Esophagus muscularis mucosa (tissue), 4 donors: ENCODE measurements around the gene CFAP107. TPM values are rescaled to one million over a fixed set of nuclear protein-coding genes. Genes with fewer than 3 reads are reported as not detected.
"Not testable (repeated sequence)": the region's sequence is repeated elsewhere in the genome, so short reads cannot be mapped to it uniquely, and the experiment has no call there.

Source experiments
- DNase-seq: peaks from one replicate; pipeline ENCODE4 v3.0.0-alpha.2; 2017; ENCODE audit errors: extremely low spot score
- H3K27ac ChIP-seq, 4 donors: fragments of 200-600 bp; sonication (generic); replicated peaks in 1 of 4; 1 replicate in 3 of 4; 2 replicates in 1 of 4; pipeline ENCODE4 v1.5.1; 2016 to 2019; ENCODE audit warnings: mild to moderate bottlenecking in 1 of 4
- H3K27me3 ChIP-seq, 4 donors: fragments of 200-600 bp; sonication (generic); one replicate each; pipeline versions ENCODE4 v1.5.1 to v1.6.0; 2016 to 2019
- H3K36me3 ChIP-seq, 4 donors: fragments of 200-600 bp; sonication (generic); one replicate each; pipeline ENCODE4 v1.5.1; 2016 to 2019
- H3K4me1 ChIP-seq, 4 donors: fragments of 200-600 bp; sonication (generic); one replicate each; pipeline ENCODE4 v1.5.1; 2016 to 2019
- H3K4me3 ChIP-seq, 4 donors: fragments of 200-600 bp; sonication (generic); 1 replicate in 2 of 4; 2 replicates in 2 of 4; pipeline ENCODE4 v1.5.1; 2016 to 2019; ENCODE audit warnings: mild to moderate bottlenecking in 4 of 4, moderate library complexity in 1 of 4
- H3K9me3 ChIP-seq, 4 donors: fragments of 200-600 bp; sonication (generic); 1 replicate in 3 of 4; 2 replicates in 1 of 4; pipeline ENCODE4 v1.5.1; 2016 to 2019
- EP300 ChIP-seq: sonication (generic); formaldehyde crosslinking; IDR thresholded peaks from one replicate; pipeline ENCODE4 v1.6.1; 2017; ENCODE audit warnings: antibody characterized with exemption
- POLR2A ChIP-seq: fragments of 450-650 bp; IDR thresholded peaks from one replicate; pipeline ENCODE4 v1.6.1; 2017; ENCODE audit warnings: antibody characterized with exemption, moderate library complexity, mild to moderate bottlenecking, low read depth
- POLR2AphosphoS5 ChIP-seq, 2 donors: sonication (generic); formaldehyde crosslinking; IDR thresholded peaks; one replicate each; pipeline ENCODE4 v1.6.1; 2017; ENCODE audit warnings: antibody characterized with exemption in 2 of 2
- WGBS: methylation state at CpG from one replicate; pipeline ENCODE4 v1.1.5; 2018; 5-methylcytosine and 5-hydroxymethylcytosine counted together
- intact Hi-C: fragments of 100-400 bp; cut with DNase I; formaldehyde crosslinking; loops from one replicate; pipeline ENCODE4 v1.15.1; 2023
- total RNA-seq, 4 donors: library from RNA; depleted of rRNA; stranded (reverse); fragments of >200 nt; gene quantifications; one replicate each; pipeline versions ENCODE4 v1.1.0 to v1.2.1, GENCODE V29; 2016
- TF ChIP-seq, protein P1 (sequence below), 3 experiments: fragments of 200-600 bp in 2 of 3; fragments of 450-650 bp in 1 of 3; sonication (generic) in 2 of 3; IDR thresholded peaks; one replicate each; pipeline ENCODE4 v1.5.1; 2017 to 2019; ENCODE audit warnings: antibody characterized with exemption in 3 of 3, mild to moderate bottlenecking in 2 of 3, moderate library complexity in 1 of 3

The CFAP107 gene
- total RNA-seq, 4 donors from 2014 or later, result not detected

DNA sequence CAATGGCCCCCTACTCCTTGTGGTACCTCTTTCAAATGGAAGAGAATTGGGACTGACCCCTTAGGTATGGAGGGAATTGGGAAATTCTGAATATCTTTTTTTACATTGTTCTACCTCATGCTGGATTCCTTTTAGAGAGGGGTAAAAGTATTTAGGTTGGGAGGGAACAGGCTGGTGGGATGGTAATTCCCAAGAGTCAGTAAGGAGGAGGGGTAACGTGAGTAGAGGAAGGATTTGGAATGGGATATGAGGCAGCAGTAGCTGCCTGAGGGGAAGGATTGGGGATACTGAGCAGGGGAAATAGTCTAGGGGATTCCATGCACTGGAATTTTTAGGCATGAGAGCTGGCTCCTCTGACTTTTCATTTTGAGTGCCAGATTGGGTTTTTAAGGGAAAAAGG, 33.9 kb upstream of the CFAP107 start:
- intact Hi-C loops, result no loop called here

DNA sequence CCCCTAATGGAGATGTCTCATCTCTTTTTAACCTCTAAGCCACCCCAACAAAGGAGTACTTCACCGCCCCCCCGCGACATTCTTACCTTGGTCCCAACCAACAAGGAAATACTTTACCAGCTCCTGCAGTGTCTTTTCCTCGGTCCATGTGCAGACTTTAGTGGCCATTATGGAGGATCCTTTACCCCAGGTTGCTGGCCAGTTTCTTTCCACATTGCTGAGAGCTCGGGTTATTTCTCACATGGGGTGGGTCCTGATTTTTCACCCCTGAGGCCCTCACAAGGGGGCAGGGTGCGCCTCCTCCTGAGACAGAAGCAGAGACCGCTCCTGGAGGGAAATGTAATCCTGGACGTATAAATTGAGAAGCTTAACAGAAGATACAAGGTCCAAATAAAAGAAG, 33.1 kb upstream of the CFAP107 start:
- WGBS, result 90% methylated on average over 8 of the region's 8 CpGs
- intact Hi-C loops, result no loop called here

More for the DNA sequence above, 33.9 kb upstream of the CFAP107 start:
- TF ChIP-seq EP300 (no peak), POLR2A (no peak)
- TF ChIP-seq, protein P1, sequence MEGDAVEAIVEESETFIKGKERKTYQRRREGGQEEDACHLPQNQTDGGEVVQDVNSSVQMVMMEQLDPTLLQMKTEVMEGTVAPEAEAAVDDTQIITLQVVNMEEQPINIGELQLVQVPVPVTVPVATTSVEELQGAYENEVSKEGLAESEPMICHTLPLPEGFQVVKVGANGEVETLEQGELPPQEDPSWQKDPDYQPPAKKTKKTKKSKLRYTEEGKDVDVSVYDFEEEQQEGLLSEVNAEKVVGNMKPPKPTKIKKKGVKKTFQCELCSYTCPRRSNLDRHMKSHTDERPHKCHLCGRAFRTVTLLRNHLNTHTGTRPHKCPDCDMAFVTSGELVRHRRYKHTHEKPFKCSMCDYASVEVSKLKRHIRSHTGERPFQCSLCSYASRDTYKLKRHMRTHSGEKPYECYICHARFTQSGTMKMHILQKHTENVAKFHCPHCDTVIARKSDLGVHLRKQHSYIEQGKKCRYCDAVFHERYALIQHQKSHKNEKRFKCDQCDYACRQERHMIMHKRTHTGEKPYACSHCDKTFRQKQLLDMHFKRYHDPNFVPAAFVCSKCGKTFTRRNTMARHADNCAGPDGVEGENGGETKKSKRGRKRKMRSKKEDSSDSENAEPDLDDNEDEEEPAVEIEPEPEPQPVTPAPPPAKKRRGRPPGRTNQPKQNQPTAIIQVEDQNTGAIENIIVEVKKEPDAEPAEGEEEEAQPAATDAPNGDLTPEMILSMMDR (IDR thresholded peaks at IDR 0.05), result no peak
- Histone ChIP-seq H3K4me3 (no peak overlapping the region), H3K36me3 (no peaks in the 10 kb centered on the region), H3K27me3 (no peaks in the 10 kb centered on the region), H3K9me3 (no peaks in the 10 kb centered on the region), H3K27ac (no peak overlapping the region), H3K4me1 (no peaks in the 10 kb centered on the region)
- 73% methylated on average over 1 of the region's 1 CpG for WGBS
- peak; percentile 29 for DNase-seq

DNA sequence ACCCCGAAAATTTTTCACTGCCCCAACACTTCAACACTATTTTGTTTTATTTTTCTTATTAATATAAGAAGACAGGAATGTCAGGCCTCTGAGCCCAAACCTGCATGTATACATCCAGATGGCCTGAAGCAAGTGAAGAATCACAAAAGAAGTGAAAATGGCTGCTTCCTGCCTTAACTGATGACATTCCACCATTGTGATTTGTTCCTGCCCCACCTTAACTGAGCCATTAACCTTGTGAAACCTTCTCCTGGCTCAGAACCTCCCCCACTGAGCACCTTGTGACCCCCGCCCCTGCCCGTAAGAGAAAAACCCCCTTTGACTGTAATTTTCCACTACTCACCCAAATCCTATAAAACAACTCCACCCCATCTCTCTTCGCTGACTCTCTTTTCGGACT, 32.3 kb upstream of the CFAP107 start:
- H3K4me3 ChIP-seq, H3K9me3 ChIP-seq, H3K36me3 ChIP-seq, H3K4me1 ChIP-seq, H3K27ac ChIP-seq, H3K27me3 ChIP-seq, intact Hi-C loops, DNase-seq: not testable (repeated sequence)
- WGBS, result 88% methylated on average over 5 of the region's 5 CpGs

More for the DNA sequence above, 33.1 kb upstream of the CFAP107 start:
- no peak overlapping the region for H3K27ac ChIP-seq
- H3K4me1 ChIP-seq, result no peaks in the 10 kb centered on the region
- no peak overlapping the region for H3K4me3 ChIP-seq
- TF ChIP-seq POLR2AphosphoS5 (IDR thresholded peaks at IDR 0.05) (no peak), EP300 (no peak), POLR2A (no peak)
- TF ChIP-seq, protein P1 (IDR thresholded peaks at IDR 0.05), result no peak
- DNase-seq, result peak; percentile 78
- no peaks in the 10 kb centered on the region for H3K36me3 ChIP-seq
- no peaks in the 10 kb centered on the region for H3K27me3 ChIP-seq
- no peaks in the 10 kb centered on the region for H3K9me3 ChIP-seq

DNA sequence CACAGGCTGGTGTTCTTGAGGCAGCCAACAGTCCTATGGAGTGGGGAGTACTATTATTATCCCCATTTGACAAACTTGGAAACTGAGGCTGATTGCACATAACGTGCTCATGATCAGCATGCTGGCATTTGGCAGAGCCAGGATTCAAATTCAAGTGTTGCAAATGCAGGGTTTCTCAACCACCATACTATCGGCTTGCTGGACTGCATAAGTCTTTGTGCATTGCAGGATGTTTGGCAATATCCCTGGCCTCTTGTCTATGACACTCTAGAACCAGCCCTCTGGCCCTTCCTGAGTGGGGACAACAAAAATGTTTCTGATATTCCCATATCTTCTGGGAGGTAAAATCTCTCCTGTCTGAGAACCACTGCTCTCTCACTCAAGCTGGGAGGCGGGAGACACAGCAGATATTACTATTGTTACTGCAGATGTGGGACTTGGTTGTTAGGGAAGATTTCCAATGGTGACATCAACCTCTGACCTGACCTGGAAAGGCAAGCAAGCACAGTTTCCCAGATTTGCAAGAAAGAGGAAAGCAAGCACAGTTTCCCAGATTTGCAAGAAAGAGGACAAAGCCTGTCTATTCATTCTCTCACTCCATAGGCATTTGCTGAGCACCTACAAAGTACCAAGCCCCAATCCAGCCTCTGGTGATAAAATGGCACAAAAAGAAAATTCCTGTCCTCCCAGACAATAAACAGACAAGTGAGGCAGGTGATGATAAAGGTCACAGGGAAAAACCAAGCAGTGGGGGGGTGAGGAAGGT, 31.1 kb upstream of the CFAP107 start:
- H3K9me3 ChIP-seq, result no peaks in the 10 kb centered on the region
- peak; percentile 78 for DNase-seq
- intact Hi-C loops, result no loop called here
- H3K27ac ChIP-seq, result no peak overlapping the region
- H3K36me3 ChIP-seq, result no peaks in the 10 kb centered on the region
- 75% methylated on average over 2 of the region's 3 CpGs for WGBS
- H3K4me1 ChIP-seq, result no peaks in the 10 kb centered on the region
- H3K4me3 ChIP-seq, result no peak overlapping the region
- no peak for TF ChIP-seq POLR2AphosphoS5 (IDR thresholded peaks at IDR 0.05)
- TF ChIP-seq, protein P1 (IDR thresholded peaks at IDR 0.05), result no peak
- no peak for TF ChIP-seq POLR2A
- TF ChIP-seq EP300, result no peak
- H3K27me3 ChIP-seq, result peaks cover 0 to 3% (median 0%) of the 10 kb centered on the region in 4 donors

DNA sequence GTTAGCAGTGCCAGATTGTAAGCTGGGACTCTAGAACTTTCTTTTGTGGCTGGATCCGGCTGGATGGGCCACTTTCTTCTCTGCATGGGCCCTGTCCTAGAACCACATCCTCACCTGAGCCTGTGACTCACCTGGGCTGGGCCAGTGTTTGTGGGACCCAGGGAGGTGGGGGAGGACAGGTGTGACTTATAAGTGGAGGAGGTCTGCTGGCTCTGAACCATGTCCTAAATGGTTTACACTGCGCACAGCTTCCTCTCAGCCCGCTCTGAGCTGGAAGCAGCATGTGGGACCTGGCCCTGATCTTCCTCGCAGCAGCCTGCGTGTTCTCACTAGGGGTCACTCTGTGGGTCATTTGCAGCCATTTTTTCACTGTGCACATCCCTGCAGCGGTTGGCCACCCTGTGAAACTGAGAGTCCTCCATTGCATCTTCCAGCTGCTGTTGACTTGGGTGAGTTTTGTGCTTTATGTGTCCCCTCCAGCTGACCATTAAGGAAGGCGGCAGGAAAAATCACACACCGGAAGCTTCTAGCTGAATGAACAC, 30.0 kb upstream of the CFAP107 start, which contains the start of gene AADACL3:
Gene AADACL3 (plus strand): TSS at position 215 of the 542 bp plus-strand sequence. CDS start 67 bp downstream, at position 282.
- H3K4me1 ChIP-seq, result no peaks in the 10 kb centered on the region
- intact Hi-C loops, result no loop called here
- peaks cover 0 to 5% (median 0%) of the 10 kb centered on the region in 4 donors for H3K27me3 ChIP-seq
- peak; percentile 77 for DNase-seq
- no peaks in the 10 kb centered on the region for H3K36me3 ChIP-seq
- no peaks in the 10 kb centered on the region for H3K9me3 ChIP-seq
- no peak within 1 kb of the TSS for H3K27ac ChIP-seq
- H3K4me3 ChIP-seq, result no peak within 1 kb of the TSS
- TF ChIP-seq, protein P1 (IDR thresholded peaks at IDR 0.05), result no peak
- TF ChIP-seq EP300, result no peak
- 79% methylated on average over 8 of the region's 8 CpGs for WGBS
